ENCODE results near the gene STXBP6. TPM values are rescaled to one million over a fixed set of nuclear protein-coding genes. Genes with fewer than 3 reads are reported as not detected.

The STXBP6 gene
- total RNA-seq, 1 experiment from 2014 or later = not detected

DNA sequence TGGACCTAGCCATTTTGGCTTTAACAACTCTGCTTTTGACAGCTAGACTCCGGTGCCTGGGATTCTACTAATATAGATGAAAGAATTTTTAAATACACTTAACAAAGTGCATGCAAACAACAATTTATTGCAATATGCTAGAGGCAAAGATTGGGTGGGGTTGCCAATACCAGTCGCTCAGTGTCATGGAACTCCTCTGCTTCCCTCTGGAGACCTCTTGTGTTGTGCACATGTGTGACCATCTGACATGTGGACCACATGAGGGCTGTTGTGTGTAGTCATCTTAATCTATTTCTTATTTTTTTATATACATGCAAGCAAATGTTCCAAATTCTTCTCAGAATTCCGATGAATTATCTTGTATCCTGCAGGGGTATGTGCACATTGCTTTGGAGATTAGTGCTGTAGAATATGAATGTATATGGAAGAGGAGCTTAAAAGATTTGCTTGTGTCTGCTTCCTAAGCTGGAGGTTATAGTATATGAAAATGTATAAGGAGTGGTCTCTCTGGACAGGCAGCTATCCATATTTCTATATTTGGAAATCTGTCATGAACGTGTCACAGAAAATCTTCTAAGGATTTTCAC is 24.2 kb upstream of the STXBP6 start:
- in situ Hi-C loops (cut with HindIII; ENCODE audit: low pct_unique_long_range_greater_than_20kb, low sequenced_read_pairs) = no loop called here
- intact Hi-C loops (cut with micrococcal nuclease; ENCODE audit: unreplicated experiment) = no loop called here
- Histone ChIP-seq H3K36me3 (ENCODE audit: control insufficient read depth, insufficient read depth, low read length) (no peaks in the 10 kb centered on the region), H3K9me3 (ENCODE audit: control insufficient read depth, insufficient read depth, low read depth, low read length) (no peaks in the 10 kb centered on the region), H3K4me1 (ENCODE audit: control insufficient read depth, insufficient read depth, low read length) (no peaks in the 10 kb centered on the region), H3K4me3 (ENCODE audit: low read depth in 2 of 2, low read length in 2 of 2) (no peak overlapping the region), H3K27ac (ENCODE audit: low read length) (no peak overlapping the region), H3K27me3 (ENCODE audit: control insufficient read depth, insufficient read depth, low read length) (no peaks in the 10 kb centered on the region)
- TF ChIP-seq, protein P1, sequence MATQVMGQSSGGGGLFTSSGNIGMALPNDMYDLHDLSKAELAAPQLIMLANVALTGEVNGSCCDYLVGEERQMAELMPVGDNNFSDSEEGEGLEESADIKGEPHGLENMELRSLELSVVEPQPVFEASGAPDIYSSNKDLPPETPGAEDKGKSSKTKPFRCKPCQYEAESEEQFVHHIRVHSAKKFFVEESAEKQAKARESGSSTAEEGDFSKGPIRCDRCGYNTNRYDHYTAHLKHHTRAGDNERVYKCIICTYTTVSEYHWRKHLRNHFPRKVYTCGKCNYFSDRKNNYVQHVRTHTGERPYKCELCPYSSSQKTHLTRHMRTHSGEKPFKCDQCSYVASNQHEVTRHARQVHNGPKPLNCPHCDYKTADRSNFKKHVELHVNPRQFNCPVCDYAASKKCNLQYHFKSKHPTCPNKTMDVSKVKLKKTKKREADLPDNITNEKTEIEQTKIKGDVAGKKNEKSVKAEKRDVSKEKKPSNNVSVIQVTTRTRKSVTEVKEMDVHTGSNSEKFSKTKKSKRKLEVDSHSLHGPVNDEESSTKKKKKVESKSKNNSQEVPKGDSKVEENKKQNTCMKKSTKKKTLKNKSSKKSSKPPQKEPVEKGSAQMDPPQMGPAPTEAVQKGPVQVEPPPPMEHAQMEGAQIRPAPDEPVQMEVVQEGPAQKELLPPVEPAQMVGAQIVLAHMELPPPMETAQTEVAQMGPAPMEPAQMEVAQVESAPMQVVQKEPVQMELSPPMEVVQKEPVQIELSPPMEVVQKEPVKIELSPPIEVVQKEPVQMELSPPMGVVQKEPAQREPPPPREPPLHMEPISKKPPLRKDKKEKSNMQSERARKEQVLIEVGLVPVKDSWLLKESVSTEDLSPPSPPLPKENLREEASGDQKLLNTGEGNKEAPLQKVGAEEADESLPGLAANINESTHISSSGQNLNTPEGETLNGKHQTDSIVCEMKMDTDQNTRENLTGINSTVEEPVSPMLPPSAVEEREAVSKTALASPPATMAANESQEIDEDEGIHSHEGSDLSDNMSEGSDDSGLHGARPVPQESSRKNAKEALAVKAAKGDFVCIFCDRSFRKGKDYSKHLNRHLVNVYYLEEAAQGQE (IDR thresholded peaks at IDR 0.05; ENCODE audit: insufficient read depth in 1 of 2, low read depth in 2 of 2, low read length in 1 of 2) = no peak
- TF ChIP-seq POLR2AphosphoS5 (IDR thresholded peaks at IDR 0.05; ENCODE audit: low read depth, low read length) (no peak), SIN3A (IDR thresholded peaks at IDR 0.05; ENCODE audit: borderline replicate concordance, insufficient read depth, low read depth, low read length) (no peak), TCF7L2 (IDR thresholded peaks at IDR 0.05; ENCODE audit: low read depth, low read length) (no peak)
- TF ChIP-seq, protein P2, sequence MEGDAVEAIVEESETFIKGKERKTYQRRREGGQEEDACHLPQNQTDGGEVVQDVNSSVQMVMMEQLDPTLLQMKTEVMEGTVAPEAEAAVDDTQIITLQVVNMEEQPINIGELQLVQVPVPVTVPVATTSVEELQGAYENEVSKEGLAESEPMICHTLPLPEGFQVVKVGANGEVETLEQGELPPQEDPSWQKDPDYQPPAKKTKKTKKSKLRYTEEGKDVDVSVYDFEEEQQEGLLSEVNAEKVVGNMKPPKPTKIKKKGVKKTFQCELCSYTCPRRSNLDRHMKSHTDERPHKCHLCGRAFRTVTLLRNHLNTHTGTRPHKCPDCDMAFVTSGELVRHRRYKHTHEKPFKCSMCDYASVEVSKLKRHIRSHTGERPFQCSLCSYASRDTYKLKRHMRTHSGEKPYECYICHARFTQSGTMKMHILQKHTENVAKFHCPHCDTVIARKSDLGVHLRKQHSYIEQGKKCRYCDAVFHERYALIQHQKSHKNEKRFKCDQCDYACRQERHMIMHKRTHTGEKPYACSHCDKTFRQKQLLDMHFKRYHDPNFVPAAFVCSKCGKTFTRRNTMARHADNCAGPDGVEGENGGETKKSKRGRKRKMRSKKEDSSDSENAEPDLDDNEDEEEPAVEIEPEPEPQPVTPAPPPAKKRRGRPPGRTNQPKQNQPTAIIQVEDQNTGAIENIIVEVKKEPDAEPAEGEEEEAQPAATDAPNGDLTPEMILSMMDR (IDR thresholded peaks at IDR 0.05) = no peak
- ChIA-PET POLR2A (no interaction called here), CTCF (no interaction called here)
- ATAC-seq (no peak), DNase-seq (ENCODE audit: low read depth, low spot score) (no peak)
- BruUV-seq (replicated peaks) = no TSS peak

DNA sequence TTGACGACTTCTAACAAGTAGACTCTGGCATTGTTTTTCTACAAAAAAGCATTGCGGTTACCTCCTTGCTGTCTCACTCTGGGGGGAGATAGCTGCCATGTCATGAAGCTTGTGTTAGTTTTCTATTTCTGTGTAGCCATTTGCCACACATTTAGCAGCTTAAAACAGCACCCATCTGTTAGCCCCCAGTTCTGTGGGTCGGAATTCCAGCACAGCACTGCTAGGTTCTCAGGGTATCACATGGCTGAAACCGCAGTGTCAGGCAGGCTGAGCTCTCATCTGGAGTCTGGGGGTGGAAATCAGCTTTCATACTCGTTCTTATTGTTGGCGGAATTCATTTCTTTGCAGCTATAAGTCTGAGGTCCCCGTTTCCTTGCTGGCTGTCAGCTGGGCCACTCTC is 19.9 kb upstream of the STXBP6 start:
- Histone ChIP-seq H3K9me3 (ENCODE audit: control insufficient read depth, insufficient read depth, low read depth, low read length) (no peaks in the 10 kb centered on the region), H3K4me1 (ENCODE audit: control insufficient read depth, insufficient read depth, low read length) (no peaks in the 10 kb centered on the region), H3K27me3 (ENCODE audit: control insufficient read depth, insufficient read depth, low read length) (no peaks in the 10 kb centered on the region), H3K4me3 (ENCODE audit: low read depth in 2 of 2, low read length in 2 of 2) (no peak overlapping the region), H3K27ac (ENCODE audit: low read length) (no peak overlapping the region), H3K36me3 (ENCODE audit: control insufficient read depth, insufficient read depth, low read length) (no peaks in the 10 kb centered on the region)
- ChIA-PET POLR2A (no interaction called here), CTCF (no interaction called here)
- no TSS peak for BruUV-seq (replicated peaks)
- no peak for DNase-seq (ENCODE audit: low read depth, low spot score)
- ATAC-seq = no peak
- in situ Hi-C loops (cut with HindIII; ENCODE audit: low pct_unique_long_range_greater_than_20kb, low sequenced_read_pairs) = no loop called here
- intact Hi-C loops (cut with micrococcal nuclease; ENCODE audit: unreplicated experiment) = no loop called here
- TF ChIP-seq TCF7L2 (IDR thresholded peaks at IDR 0.05; ENCODE audit: low read depth, low read length) (no peak), POLR2AphosphoS5 (IDR thresholded peaks at IDR 0.05; ENCODE audit: low read depth, low read length) (no peak), SIN3A (IDR thresholded peaks at IDR 0.05; ENCODE audit: borderline replicate concordance, insufficient read depth, low read depth, low read length) (no peak)
- TF ChIP-seq, protein P2 (IDR thresholded peaks at IDR 0.05) = no peak
- TF ChIP-seq, protein P1 (IDR thresholded peaks at IDR 0.05; ENCODE audit: insufficient read depth in 1 of 2, low read depth in 2 of 2, low read length in 1 of 2) = no peak
